PC-9 (cell line): ENCODE results near the gene HOXA5. TPM values are rescaled to one million over a fixed set of nuclear protein-coding genes. Genes with fewer than 3 reads are reported as not detected.

Source experiments
- Bru-seq: library from RNA; stranded (reverse); fragments of 400-500 nt; gene quantifications from one replicate; lab custom pipeline; 2021; lab: Mats Ljungman, UMichigan
- BruChase-seq, 2 experiments: library from RNA; stranded (reverse); fragments of 400-500 nt; gene quantifications; one replicate each; lab custom pipeline; 2021; lab: Mats Ljungman, UMichigan
- BruUV-seq: library from RNA; stranded (reverse); fragments of 400-500 nt; replicated peaks from 2 replicates; lab custom pipeline; 2021; lab: Mats Ljungman, UMichigan
- CTCF ChIA-PET: fragments of 300-600 bp; sonication (Branson Sonifier 250); formaldehyde crosslinking; loops from one replicate; lab custom pipeline; 2022; ENCODE audit warnings: antibody characterized with exemption; lab: Charles Lee
- POLR2A ChIA-PET: fragments of 300-600 bp; sonication (Branson Sonifier 250); formaldehyde crosslinking; loops from one replicate; lab custom pipeline; 2022; ENCODE audit warnings: antibody characterized with exemption; ENCODE audit not compliant: unreplicated experiment; lab: Charles Lee
- DNase-seq, 2 experiments: peaks; one replicate each; pipeline versions ENCODE4 v3.0.0 to v3.0.0-alpha.2; 2015 to 2022; ENCODE audit warnings: mixed read lengths in 1 of 2
- H2AFZ ChIP-seq: fragments of 200-600 bp; sonication (generic); 2 replicates; pipeline ENCODE4 v1.8.1; 2017; ENCODE audit warnings: antibody characterized with exemption
- H3F3A ChIP-seq: fragments of 200-600 bp; sonication (generic); 2 replicates; pipeline ENCODE4 v1.8.1; 2017; ENCODE audit warnings: antibody characterized with exemption, mild to moderate bottlenecking, low read depth; ENCODE audit not compliant: insufficient read depth
- H3K27ac ChIP-seq: fragments of 200-600 bp; sonication (generic); 2 replicates; pipeline ENCODE4 v1.6.1; 2016; ENCODE audit warnings: mixed run types
- H3K27me3 ChIP-seq: fragments of 200-600 bp; sonication (generic); 2 replicates; pipeline ENCODE4 v1.6.1; 2016; ENCODE audit warnings: low read depth, mixed run types; ENCODE audit not compliant: insufficient read depth
- H3K36me3 ChIP-seq: fragments of 200-600 bp; sonication (generic); 2 replicates; pipeline ENCODE4 v1.6.1; 2016; ENCODE audit warnings: low read depth, mixed run types
- H3K4me1 ChIP-seq: fragments of 200-600 bp; sonication (generic); replicated peaks from 2 replicates; pipeline ENCODE4 v1.6.1; 2016; ENCODE audit warnings: mixed run types; ENCODE audit not compliant: insufficient read depth
- H3K4me2 ChIP-seq: fragments of 200-600 bp; sonication (generic); 2 replicates; pipeline ENCODE4 v1.6.1; 2017; ENCODE audit warnings: mixed run types
- H3K4me3 ChIP-seq: fragments of 200-600 bp; sonication (generic); 2 replicates; pipeline ENCODE4 v1.6.1; 2016; ENCODE audit warnings: mixed run types
- H3K79me2 ChIP-seq: fragments of 200-600 bp; sonication (generic); 2 replicates; pipeline ENCODE4 v1.6.1; 2017; ENCODE audit warnings: low read depth, mixed run types
- H3K9me2 ChIP-seq: fragments of 200-600 bp; sonication (generic); 2 replicates; pipeline ENCODE4 v1.8.1; 2017; ENCODE audit warnings: mild to moderate bottlenecking; ENCODE audit not compliant: insufficient read depth
- H3K9me3 ChIP-seq: fragments of 200-600 bp; sonication (generic); 2 replicates; pipeline ENCODE4 v1.8.1; 2016; ENCODE audit warnings: low read depth; ENCODE audit not compliant: insufficient read depth
- H4K20me1 ChIP-seq: fragments of 200-600 bp; sonication (generic); 2 replicates; pipeline ENCODE4 v1.8.1; 2017; ENCODE audit not compliant: insufficient read depth
- CTCF ChIP-seq: fragments of 200-600 bp; sonication (generic); conservative IDR thresholded peaks from 2 replicates; pipeline ENCODE4 v1.6.1; 2017; ENCODE audit warnings: mixed run types, antibody characterized with exemption, mild to moderate bottlenecking, moderate library complexity
- EZH2 ChIP-seq: fragments of 200-600 bp; sonication (generic); IDR thresholded peaks from 2 replicates; pipeline ENCODE4 v1.8.0; 2017; ENCODE audit warnings: antibody characterized with exemption, low read depth
- intact Hi-C: fragments of 100-400 bp; cut with micrococcal nuclease; formaldehyde crosslinking; loops from one replicate; pipeline ENCODE4 v1.10.0; 2022; ENCODE audit not compliant: unreplicated experiment
- long read RNA-seq: library from polyadenylated mRNA; stranded (forward); transcript quantifications from one replicate; pipeline ENCODE4 v2.0.0, GENCODE V29; 2022
- total RNA-seq: library from RNA; stranded (reverse); gene quantifications from 2 replicates; pipeline ENCODE4 v1.2.3, GENCODE V29; 2021

The HOXA5 gene
- total RNA-seq (0.63 and 1.0 TPM in 2 replicates), Bru-seq, nascent RNA (not detected), BruChase-seq, experiment 1, labeled RNA remaining after a 2-hour chase (percentile 32 among the genes with signal in this experiment), BruChase-seq, experiment 2, labeled RNA remaining after a 6-hour chase (percentile 32 among the genes with signal in this experiment)
- long read RNA-seq, result 0 reads

GRCh38 chr7:27143023-27143949 is at the start of gene HOXA5:
TSS of gene HOXA5 (minus strand) at chr7:27143681. CDS start at chr7:27143607, 74 bp downstream.
- Histone ChIP-seq H3K4me2 (no peak within 1 kb of the TSS), H3K79me2 (no peaks in the 10 kb centered on the region), H3K27ac (no peak within 1 kb of the TSS), H3K4me3 (no peak within 1 kb of the TSS), H3K36me3 (no peaks in the 10 kb centered on the region), H3K9me3 (no peaks in the 10 kb centered on the region), H4K20me1 (no peaks in the 10 kb centered on the region), H3F3A (no peaks in the 10 kb centered on the region; the same call in 1 of the 2 replicates), H3K27me3 (no peaks in the 10 kb centered on the region), H3K4me1 (0 out of 2 replicates have a peak, but pooled peaks cover 2% of the 10 kb centered on the region), H3K9me2 (no peaks in the 10 kb centered on the region), H2AFZ (no peak within 1 kb of the TSS)
- no TSS peak for BruUV-seq
- intact Hi-C loops, result no loop called here
- DNase-seq, result no peak
- no peak for TF ChIP-seq CTCF
- TF ChIP-seq EZH2, result no peak
- ChIA-PET CTCF (interaction anchor here (0.6 kb wide), 1 partner anchor 1053 kb away, joined by 5 read pairs; no protein-coding TSS in a partner anchor), POLR2A (interaction anchor here (0.6 kb wide), 1 partner anchor 21 kb away, joined by 4 read pairs; no protein-coding TSS in a partner anchor)

- peaks cover 7% of the 10 kb centered on the region; the same call in 1 of the 2 replicates for H3F3A ChIP-seq
- H3K79me2 ChIP-seq, result no peaks in the 10 kb centered on the region
- no peak overlapping the region for H3K4me3 ChIP-seq
- TF ChIP-seq CTCF, result no peak
- no peak for TF ChIP-seq EZH2
- POLR2A ChIA-PET, result interaction anchor here (0.5 to 0.6 kb wide), 2 partner anchors 262 to 548 kb away, joined by 3 to 8 read pairs; no protein-coding TSS in a partner anchor
- no peaks in the 10 kb centered on the region for H3K9me2 ChIP-seq
- no peak overlapping the region for H3K27ac ChIP-seq
- no peaks in the 10 kb centered on the region for H4K20me1 ChIP-seq
- intact Hi-C loops, result loop anchor here (10.0 kb wide), 2 partner anchors 552 to 1662 kb away; partner anchors contain the start of gene TAX1BP1
- H2AFZ ChIP-seq, result no peak overlapping the region
- H3K36me3 ChIP-seq, result no peaks in the 10 kb centered on the region
- no peaks in the 10 kb centered on the region for H3K9me3 ChIP-seq
- peaks cover 3% of the 10 kb centered on the region; the same call in 1 of the 2 replicates for H3K27me3 ChIP-seq
- no TSS peak for BruUV-seq
- CTCF ChIA-PET, result no interaction called here
- H3K4me1 ChIP-seq, result no peaks in the 10 kb centered on the region
- H3K4me2 ChIP-seq, result no peak overlapping the region
- no peak for DNase-seq
These were observed 49.3 kb upstream of the HOXA5 start for GRCh38 chr7:27192546-27193334.
